GM12878 (cell line): ENCODE results near the gene DOC2B. TPM values are rescaled to one million over a fixed set of nuclear protein-coding genes. Genes with fewer than 3 reads are reported as not detected.
"Not testable (repeated sequence)": the region's sequence is repeated elsewhere in the genome, so short reads cannot be mapped to it uniquely, and the experiment has no call there.

Experiments
- ATAC-seq: fragments of 200-7000 bp; cut with Tn5 transposase; 3 replicates; pipeline ENCODE4 v1.9.1; 2020; ENCODE audit warnings: mild to moderate bottlenecking, moderate library complexity
- BruUV-seq: library from RNA; stranded (reverse); fragments of 400-500 nt; replicated peaks from 2 replicates; lab custom pipeline; 2021; lab: Mats Ljungman, UMichigan
- CTCF ChIA-PET: fragments of 300-600 bp; sonication (Branson Sonifier 250); formaldehyde crosslinking; extraction: SDS; loops from one replicate; lab custom pipeline; 2021; ENCODE audit warnings: inconsistent platforms; lab: Yijun Ruan, JAX
- POLR2A ChIA-PET: fragments of 350-600 bp; formaldehyde crosslinking; extraction: SDS; loops from one replicate; lab custom pipeline; 2021; ENCODE audit warnings: inconsistent platforms; lab: Charles Lee
- RAD21 ChIA-PET: fragments of 300-600 bp; sonication (Branson Sonifier 250); formaldehyde crosslinking; loops from one replicate; lab custom pipeline; 2023; ENCODE audit warnings: antibody characterized with exemption; ENCODE audit not compliant: unreplicated experiment; lab: Charles Lee
- SMC1A ChIA-PET: fragments of 300-600 bp; sonication (Branson Sonifier 250); formaldehyde crosslinking; loops from one replicate; lab custom pipeline; 2023; ENCODE audit not compliant: unreplicated experiment, uncharacterized antibody; lab: Charles Lee
- DNase-seq: peaks from one replicate; pipeline ENCODE4 v3.0.0-alpha.2; 2011; ENCODE audit warnings: low read depth, low spot score
- FAIRE-seq: peaks from 3 replicates; lab custom pipeline; 2011; peaks lifted over from hg19 to GRCh38; lab: Jason Lieb, UNC
- H2AFZ ChIP-seq: 2 replicates; pipeline ENCODE4 v1.6.0; 2011; ENCODE audit warnings: low read depth, low read length, control low read depth; ENCODE audit not compliant: control insufficient read depth
- H3K27ac ChIP-seq: 2 replicates; pipeline ENCODE4 v1.5.1; 2011; ENCODE audit warnings: control low read depth; ENCODE audit not compliant: control insufficient read depth, insufficient read depth
- H3K27me3 ChIP-seq, 2 experiments: replicated peaks in 1 of 2; 2 replicates each; pipeline versions ENCODE4 v1.6.0 to v1.6.1; 2011; ENCODE audit warnings: low read length in 1 of 2; ENCODE audit not compliant: control insufficient read depth in 2 of 2, insufficient read depth in 2 of 2
- H3K36me3 ChIP-seq, 2 experiments: 2 replicates each; pipeline ENCODE4 v1.5.1; 2011; ENCODE audit warnings: low read length in 1 of 2; ENCODE audit not compliant: control insufficient read depth in 2 of 2, insufficient read depth in 2 of 2
- H3K4me1 ChIP-seq: 2 replicates; pipeline ENCODE4 v1.6.1; 2011; ENCODE audit warnings: mild to moderate bottlenecking, low read length, moderate library complexity, mixed read lengths; ENCODE audit not compliant: control insufficient read depth, insufficient read depth
- H3K4me2 ChIP-seq: 2 replicates; pipeline ENCODE4 v1.6.0; 2011; ENCODE audit warnings: control low read depth; ENCODE audit not compliant: control insufficient read depth, insufficient read depth
- H3K4me3 ChIP-seq: fragments of 200-600 bp; sonication (generic); 2 replicates; pipeline ENCODE4 v1.5.1; 2016
- H3K79me2 ChIP-seq: 2 replicates; pipeline ENCODE4 v1.6.0; 2011; ENCODE audit warnings: low read length; ENCODE audit not compliant: control insufficient read depth, insufficient read depth
- H3K9ac ChIP-seq: 2 replicates; pipeline ENCODE4 v1.8.0; 2011; ENCODE audit warnings: low read length, control low read depth, mixed read lengths; ENCODE audit not compliant: control insufficient read depth, insufficient read depth
- H3K9me3 ChIP-seq: replicated peaks from 3 replicates; pipeline ENCODE4 v1.5.1; 2011; ENCODE audit warnings: mild to moderate bottlenecking, low read length; ENCODE audit not compliant: control insufficient read depth, insufficient read depth
- H4K20me1 ChIP-seq: 2 replicates; pipeline ENCODE4 v1.6.0; 2011; ENCODE audit not compliant: control insufficient read depth, insufficient read depth
- BCL11A ChIP-seq: IDR thresholded peaks from 2 replicates; pipeline ENCODE4 v1.6.1; 2011; ENCODE audit warnings: low read depth, low read length
- CHD1 ChIP-seq: IDR thresholded peaks from 2 replicates; pipeline ENCODE4 v1.6.1; 2012; ENCODE audit warnings: low read depth, low read length, improper control_type of control experiment
- CHD2 ChIP-seq: IDR thresholded peaks from 2 replicates; pipeline ENCODE4 v1.6.1; 2011; ENCODE audit warnings: low read depth, low read length, improper control_type of control experiment, borderline replicate concordance
- MEF2A ChIP-seq: IDR thresholded peaks from 2 replicates; pipeline ENCODE4 v1.6.1; 2011; ENCODE audit warnings: low read depth, mild to moderate bottlenecking, low read length, moderate library complexity; ENCODE audit not compliant: insufficient read depth
- WGBS: methylation state at CpG from one replicate; pipeline ENCODE4 v1.1.6; 2016; ENCODE audit warnings: low lambda C conversion rate; ENCODE audit not compliant: insufficient replicate concordance, insufficient coverage; ENCODE audit errors: missing lambda C conversion rate; 5-methylcytosine and 5-hydroxymethylcytosine counted together
- in situ Hi-C: fragments of 300-500 bp; cut with MboI; formaldehyde crosslinking; loops from 9 replicates; pipeline ENCODE4 v1.14.3; 2018; ENCODE audit warnings: mixed read lengths
- intact Hi-C: fragments of 100-400 bp; cut with micrococcal nuclease; formaldehyde crosslinking; loops from one replicate; pipeline ENCODE4 v1.14.2; 2022; ENCODE audit not compliant: unreplicated experiment
- polyA plus RNA-seq, 11 experiments: library from polyadenylated mRNA; depleted of rRNA in 4 of 11; unstranded in 6 of 11; stranded (reverse) in 5 of 11; fragments of >200 nt; fragmentation: Nextera tagmentation in 4 of 11; fragmentation: Illumina TruSeq in 1 of 11; extraction: Ambion mirVana in 4 of 11; extraction: Trizol in 1 of 11; gene quantifications; 1 replicate in 1 of 11; 2 replicates in 10 of 11; pipeline versions ENCODE4 v1.2.1 to v1.2.3, GENCODE V29; 2011 to 2016; ENCODE audit warnings: inconsistent platforms in 2 of 11, missing spikeins in 2 of 11, low read depth in 1 of 11
- total RNA-seq, 4 experiments: library from RNA; depleted of rRNA in 3 of 4; stranded (reverse); fragments of >200 nt in 3 of 4; fragmentation: Illumina TruSeq in 1 of 4; extraction: Trizol in 1 of 4; gene quantifications; 2 replicates each; pipeline versions ENCODE4 v1.2.1 to v1.2.3, GENCODE V29; 2013 to 2021
- TF ChIP-seq, protein P1 (sequence below): fragments of 450-650 bp; IDR thresholded peaks from 2 replicates; pipeline ENCODE4 v1.6.1; 2018; ENCODE audit warnings: mild to moderate bottlenecking, low read depth, moderate library complexity; ENCODE audit not compliant: partially characterized antibody

The DOC2B gene
- total and polyA plus RNA-seq, 10 of the 15 experiments (the other 5 are each of a cell fraction or from before 2014, with no cell fraction given), result not detected

DNA sequence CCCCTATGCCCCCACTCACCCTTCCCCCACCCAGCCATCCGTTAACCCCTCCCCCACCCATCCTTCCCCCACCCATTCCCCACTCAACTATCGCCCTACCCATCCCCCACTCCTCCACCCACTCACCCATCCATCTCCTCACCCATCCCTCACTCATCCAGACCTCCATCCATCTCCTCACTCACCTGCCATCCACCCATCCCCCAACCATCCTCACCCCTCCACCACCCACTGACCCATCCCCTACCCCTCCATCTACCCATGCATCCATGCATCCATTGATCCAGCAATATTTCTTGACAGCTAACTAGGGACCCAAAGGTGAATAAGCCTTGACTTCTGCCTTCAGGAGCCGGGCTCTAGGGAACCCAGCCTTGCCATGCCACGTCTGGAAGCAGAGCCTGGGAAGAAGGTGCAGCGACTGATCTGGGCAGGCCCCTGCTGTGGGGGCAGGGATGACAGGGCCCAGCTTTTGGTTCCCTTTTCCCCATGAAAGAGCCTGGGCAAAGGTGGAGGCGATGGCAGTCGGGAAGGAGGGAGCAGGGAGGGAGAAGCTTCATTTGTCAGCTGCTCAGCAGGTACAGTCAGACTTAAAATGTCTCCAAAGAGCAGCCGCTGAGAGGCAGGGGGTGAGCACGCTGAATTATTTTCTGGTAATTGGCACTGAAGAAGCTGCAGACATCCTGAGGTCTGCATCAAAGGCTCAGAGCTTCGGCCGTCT, 23.1 kb upstream of the DOC2B start (continued):
- no peak for TF ChIP-seq MEF2A
- no peak for TF ChIP-seq CHD2
- no peak for TF ChIP-seq CHD1
- TF ChIP-seq BCL11A, result no peak

DNA sequence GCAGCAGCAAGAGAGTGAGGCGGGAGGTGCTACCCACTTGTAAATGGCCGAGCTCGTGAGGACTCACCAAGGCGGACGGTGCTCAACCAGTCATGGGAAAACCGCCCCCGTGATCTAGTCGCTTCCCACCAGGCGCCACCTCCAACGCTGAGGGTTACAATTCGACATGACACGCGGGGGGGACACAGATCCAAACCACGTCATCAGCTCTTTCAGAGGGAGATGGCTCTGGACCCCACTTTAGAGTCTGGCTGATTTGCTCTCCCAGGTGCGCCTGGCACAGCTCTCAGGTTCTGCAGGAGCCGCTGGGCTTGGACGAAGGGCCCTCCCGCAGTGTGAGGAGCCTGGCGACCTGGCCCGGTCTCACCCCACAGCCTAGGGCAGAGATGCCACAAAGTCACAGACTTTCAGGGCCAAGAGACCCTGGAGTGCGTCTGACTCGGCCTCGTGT, 21.1 kb upstream of the DOC2B start:
- RAD21 ChIA-PET, result no interaction called here
- FAIRE-seq (no peak), DNase-seq (no peak), ATAC-seq (no peak)
- Histone ChIP-seq H3K79me2 (no peaks in the 10 kb centered on the region), H4K20me1 (no peaks in the 10 kb centered on the region), H3K9me3 (no peaks in the 10 kb centered on the region), H3K9ac (no peak overlapping the region), H3K4me3 (no peak overlapping the region), H3K27me3 (peaks cover 2 to 10% of the 10 kb centered on the region in 2 experiments; a peak in 1 of 4 replicates), H2AFZ (no peak overlapping the region), H3K27ac (no peak overlapping the region), H3K4me2 (no peak overlapping the region), H3K4me1 (no peaks in the 10 kb centered on the region), H3K36me3 (no peaks in the 10 kb centered on the region)
- SMC1A ChIA-PET, result no interaction called here
- intact Hi-C loops, result no loop called here
- CTCF ChIA-PET, result no interaction called here
- in situ Hi-C loops, result no loop called here
- POLR2A ChIA-PET, result no interaction called here
- WGBS, result 40% methylated on average over 23 of the region's 23 CpGs
- no TSS peak for BruUV-seq
- TF ChIP-seq, protein P1, sequence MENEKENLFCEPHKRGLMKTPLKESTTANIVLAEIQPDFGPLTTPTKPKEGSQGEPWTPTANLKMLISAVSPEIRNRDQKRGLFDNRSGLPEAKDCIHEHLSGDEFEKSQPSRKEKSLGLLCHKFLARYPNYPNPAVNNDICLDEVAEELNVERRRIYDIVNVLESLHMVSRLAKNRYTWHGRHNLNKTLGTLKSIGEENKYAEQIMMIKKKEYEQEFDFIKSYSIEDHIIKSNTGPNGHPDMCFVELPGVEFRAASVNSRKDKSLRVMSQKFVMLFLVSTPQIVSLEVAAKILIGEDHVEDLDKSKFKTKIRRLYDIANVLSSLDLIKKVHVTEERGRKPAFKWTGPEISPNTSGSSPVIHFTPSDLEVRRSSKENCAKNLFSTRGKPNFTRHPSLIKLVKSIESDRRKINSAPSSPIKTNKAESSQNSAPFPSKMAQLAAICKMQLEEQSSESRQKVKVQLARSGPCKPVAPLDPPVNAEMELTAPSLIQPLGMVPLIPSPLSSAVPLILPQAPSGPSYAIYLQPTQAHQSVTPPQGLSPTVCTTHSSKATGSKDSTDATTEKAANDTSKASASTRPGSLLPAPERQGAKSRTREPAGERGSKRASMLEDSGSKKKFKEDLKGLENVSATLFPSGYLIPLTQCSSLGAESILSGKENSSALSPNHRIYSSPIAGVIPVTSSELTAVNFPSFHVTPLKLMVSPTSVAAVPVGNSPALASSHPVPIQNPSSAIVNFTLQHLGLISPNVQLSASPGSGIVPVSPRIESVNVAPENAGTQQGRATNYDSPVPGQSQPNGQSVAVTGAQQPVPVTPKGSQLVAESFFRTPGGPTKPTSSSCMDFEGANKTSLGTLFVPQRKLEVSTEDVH, result no peak

- H3K9ac ChIP-seq, CTCF ChIA-PET, ATAC-seq, DNase-seq, H3K27ac ChIP-seq, H3K9me3 ChIP-seq, H3K4me2 ChIP-seq, BruUV-seq, H3K4me1 ChIP-seq, FAIRE-seq, RAD21 ChIA-PET, H3K4me3 ChIP-seq, in situ Hi-C loops, H2AFZ ChIP-seq, H3K36me3 ChIP-seq, H4K20me1 ChIP-seq, SMC1A ChIA-PET, H3K79me2 ChIP-seq, intact Hi-C loops, POLR2A ChIA-PET: not testable (repeated sequence)
- H3K27me3 ChIP-seq, result peaks cover 2 to 10% of the 10 kb centered on the region in 2 experiments; a peak in 2 of 4 replicates
- 18% methylated on average over 8 of the region's 13 CpGs for whole genome bisulfite sequencing
Measured at GRCh38 chr17:201736-202135, 20.3 kb upstream of the DOC2B start.

- H3K4me1 ChIP-seq, FAIRE-seq, BruUV-seq, H2AFZ ChIP-seq, H3K79me2 ChIP-seq, H4K20me1 ChIP-seq, in situ Hi-C loops, H3K4me2 ChIP-seq, ATAC-seq, H3K9ac ChIP-seq, H3K9me3 ChIP-seq, CTCF ChIA-PET, H3K27ac ChIP-seq, H3K4me3 ChIP-seq, SMC1A ChIA-PET, RAD21 ChIA-PET, DNase-seq, intact Hi-C loops, POLR2A ChIA-PET, H3K36me3 ChIP-seq: not testable (repeated sequence)
- peaks cover 2 to 10% of the 10 kb centered on the region in 2 experiments; a peak in 2 of 4 replicates for H3K27me3 ChIP-seq
- 12% methylated on average over 5 of the region's 16 CpGs for WGBS
Measured at GRCh38 chr17:201257-201656, 19.8 kb upstream of the DOC2B start.
